ENCODE data around the gene JAKMIP1.

Gene JAKMIP1

DNA sequence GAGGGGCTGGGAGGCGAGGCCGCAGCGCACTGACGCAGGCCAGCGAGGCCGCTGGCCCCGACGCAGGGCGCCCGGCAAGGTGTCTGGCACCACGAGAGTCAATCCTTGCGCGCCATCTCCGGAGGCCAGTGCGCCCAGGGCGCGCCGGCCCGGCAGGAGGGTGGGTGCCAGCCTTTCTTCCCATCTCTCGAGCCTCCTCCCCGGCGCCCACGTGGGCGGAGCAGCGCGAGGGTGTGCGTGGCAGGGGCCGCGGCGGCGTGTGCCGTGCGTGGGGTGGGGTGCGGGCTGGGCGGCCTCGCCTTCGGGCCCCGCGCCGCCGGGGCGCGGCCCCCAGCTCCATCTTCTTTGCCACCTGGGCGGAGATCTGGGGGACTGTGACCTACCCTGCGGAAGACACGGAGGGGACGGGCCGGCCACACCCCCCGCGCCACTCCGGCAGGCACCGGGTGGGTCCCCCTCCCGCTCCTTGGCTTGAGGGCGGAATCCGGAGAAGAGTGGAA, 877 bp downstream of the JAKMIP1 start:
- DNase-seq, result no peak

DNA sequence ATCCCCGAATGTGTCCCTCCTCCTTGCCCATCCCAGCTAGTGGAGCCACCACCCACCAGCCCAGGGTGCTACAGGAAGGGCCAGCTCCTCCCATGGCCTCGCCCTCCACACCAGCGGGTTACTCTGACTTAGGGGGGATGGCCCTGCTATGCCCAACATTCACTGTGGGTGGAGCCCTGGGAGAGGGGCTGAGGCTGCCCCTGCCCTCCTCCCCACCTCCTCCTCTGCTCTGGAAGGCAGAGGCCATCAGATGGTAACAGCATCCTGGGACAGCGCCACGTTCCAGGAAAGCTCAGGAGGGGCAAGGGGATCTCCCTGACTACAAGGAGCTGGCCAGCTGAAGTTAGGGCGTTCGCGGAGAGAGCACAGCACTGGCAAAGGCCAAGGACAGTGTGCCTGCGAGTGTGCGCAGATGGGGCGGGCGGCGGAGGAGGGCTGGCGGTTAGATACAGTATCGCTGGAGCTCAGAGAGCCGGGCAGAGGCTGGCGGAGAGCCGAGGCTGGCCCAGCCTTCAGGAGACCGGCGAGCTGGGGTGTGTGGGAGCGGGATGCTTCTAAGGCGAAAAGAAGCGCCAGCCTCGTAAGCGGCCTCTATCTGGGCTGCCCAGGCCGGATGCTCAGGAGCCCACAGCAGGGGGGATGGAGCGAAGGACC, 1.5 kb downstream of the JAKMIP1 start:
- DNase-seq, result no peak

DNA sequence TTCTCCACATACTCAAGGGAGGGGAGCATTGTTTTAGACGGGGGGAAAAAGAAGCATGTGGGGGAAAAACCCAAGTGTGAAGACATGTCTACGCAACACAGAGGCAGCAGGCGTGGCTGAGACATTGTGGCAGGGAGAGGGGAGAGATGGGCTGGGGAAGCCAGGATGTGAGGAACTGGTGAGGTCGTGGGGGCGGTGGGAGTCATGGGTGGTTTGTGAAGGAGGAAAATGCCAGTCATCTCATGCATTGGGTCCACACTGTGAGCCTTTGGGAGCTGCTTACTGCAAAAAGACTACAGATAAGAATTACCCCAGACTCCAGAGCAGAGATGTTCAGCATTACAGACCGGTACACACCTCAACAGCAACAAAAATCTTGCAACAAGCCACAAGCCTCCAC, 2.1 kb downstream of the JAKMIP1 start:
- DNase-seq, result no peak

DNA sequence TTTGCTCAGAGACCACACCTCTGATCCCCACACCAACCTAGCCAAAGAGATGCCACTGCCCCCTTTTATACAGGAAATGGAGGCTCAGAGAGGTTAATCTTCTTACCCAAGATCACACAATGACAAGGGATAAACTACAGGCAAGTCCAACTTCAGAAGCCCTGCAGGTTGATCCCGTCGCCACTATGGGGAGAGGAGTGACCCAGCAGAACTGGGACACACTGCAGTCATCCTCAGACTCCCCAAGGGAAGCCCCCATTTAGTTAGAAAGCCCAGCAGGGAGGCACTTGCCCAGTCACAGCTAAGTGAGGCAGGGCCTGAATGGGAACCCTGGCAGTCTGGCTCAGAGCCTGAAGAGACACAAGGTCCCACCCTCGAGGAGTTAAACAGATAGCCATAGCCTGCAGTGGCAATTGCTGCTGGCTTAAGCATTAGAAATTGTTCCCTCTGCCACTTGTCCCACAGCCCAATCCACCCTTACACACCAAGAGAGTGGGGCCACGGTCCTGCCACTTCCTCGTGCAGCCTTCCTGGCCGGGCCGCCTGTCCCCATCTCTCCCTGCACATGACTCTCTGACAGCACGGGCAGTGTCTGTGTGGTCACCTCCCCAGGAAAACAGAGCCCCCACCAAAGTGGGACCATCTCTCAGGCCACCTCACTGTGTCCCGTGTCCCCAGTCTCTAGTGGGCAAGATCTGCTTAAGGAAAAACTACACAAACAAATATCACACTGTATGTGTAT, 2.7 kb downstream of the JAKMIP1 start:
- DNase-seq, result no peak

DNA sequence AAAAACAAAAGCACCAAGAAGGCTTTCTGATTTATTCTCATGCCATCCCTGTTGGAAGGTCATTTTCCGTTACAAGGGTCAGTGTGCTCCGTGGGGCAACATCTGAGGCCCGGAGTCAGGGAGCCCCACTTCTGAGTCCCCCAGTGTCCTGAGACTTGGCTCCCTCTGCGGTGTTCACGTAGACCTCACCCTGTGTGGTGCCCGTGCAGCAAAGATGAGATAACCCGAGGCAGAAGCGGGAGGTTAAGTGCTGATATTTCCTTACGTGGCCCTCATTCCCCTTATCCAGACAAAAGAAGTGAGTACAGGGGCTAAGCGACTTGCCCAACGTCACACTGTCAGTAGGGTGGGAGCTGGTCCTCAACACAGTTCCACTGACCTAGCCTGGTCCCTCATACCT, 3.5 kb downstream of the JAKMIP1 start:
- no peak for DNase-seq

DNA sequence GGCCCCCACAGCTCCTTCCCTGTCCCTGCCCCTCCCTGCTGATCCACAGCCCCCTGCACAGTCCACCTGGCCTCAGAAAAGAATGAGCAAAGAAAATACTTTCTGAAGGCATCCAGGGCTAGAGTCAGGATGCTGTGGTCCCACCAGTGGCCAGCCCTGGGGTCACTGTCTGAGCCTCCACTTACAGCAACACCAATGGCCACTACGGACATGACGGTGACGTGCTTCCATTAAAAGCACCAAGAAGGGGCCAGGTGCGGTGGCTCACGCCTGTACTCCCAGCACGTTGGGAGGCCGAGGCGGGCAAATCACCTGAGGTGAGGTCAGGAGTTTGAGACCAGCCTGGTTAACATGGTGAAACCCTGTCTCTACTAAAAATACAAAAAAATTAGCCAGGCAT, 4.0 kb downstream of the JAKMIP1 start:
- DNase-seq, result no peak

DNA sequence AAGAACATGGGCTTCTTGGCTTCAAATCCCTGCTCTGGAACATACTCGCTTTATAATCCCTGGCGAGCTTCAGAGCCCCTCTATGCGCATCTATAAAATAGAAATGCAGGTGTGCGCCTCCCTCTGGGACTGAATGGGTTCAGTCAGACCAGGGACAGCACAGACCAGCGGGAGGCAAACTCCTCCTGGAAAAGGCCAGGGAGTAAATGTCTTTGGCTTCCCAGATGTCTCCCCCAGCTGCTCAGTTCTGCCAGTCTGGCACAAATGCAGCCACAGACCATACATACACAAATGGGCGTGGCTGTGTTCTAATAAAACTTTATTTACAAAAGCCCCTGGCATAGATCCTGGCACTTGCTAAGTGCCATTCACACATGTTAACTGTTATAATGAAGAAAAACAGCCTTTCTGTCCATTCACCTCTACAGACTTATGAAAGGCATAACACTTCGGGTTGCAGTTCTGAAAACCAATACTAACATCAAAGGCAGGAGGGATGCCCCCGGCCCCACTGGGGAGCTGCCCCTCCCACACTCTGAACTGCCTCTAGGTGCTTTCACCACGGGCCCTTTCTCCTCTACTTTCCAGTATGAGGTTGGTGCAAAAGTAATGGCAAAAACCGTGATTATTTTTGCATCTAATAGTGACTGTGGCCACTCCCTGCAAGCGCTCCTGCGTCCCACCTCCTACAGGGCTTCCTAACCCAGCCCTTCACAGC, 4.6 kb downstream of the JAKMIP1 start:
- no peak for DNase-seq

DNA sequence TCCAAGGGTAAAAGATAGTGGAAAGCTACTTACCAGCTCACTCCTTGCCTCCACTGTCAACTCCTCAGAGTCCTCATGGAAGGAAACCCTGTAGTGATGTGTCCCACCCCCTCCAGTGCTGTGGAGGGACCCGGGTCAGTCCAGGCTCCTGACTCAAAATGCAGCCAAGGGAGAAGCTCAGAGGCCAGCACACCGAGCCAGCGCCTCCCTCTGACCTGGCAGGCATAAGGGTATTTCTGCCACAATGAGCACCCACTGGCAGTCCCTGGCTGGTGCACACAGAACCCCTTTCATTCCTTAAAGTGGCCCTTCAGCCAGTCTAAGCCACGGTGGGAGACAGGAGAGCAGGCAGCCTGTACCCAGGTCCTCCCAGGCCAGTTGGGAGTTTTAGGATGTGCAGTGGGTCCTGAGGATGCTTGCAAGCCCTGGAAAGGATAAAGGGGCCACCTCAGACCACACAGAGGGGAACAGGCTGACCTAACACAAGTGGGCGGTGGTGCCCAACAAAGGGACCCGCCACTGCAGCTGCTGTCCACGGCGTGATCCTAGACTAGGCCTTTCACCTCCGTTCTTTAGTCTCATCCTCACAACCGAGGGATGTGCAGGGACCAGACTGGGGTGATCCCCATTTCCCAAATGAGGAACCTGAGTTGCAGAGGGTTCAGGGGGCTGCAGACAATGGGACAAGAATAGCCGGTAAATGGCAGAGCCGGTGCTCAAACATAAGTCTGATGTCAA, 5.7 kb downstream of the JAKMIP1 start:
- no peak for DNase-seq

DNA sequence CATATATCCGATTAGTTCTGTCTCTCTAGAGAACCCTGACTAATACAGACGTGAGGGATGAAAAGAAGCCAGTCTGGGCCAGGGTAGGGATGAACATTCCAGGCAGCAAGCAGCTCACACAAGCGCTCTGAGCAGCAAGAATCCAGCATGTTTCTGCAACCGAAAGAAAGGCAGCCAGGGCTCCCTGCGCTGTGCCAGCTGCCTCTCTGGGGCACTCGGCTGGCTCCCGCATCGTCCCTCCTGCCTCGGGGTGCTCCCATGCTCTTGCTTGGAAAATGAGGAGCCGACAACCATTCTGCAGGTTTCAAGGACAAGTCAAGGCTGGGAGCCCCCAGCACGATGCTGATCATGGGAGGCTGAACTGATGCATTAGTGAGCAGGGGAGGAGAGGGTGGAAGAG, 7.0 kb downstream of the JAKMIP1 start:
- DNase-seq, result no peak

DNA sequence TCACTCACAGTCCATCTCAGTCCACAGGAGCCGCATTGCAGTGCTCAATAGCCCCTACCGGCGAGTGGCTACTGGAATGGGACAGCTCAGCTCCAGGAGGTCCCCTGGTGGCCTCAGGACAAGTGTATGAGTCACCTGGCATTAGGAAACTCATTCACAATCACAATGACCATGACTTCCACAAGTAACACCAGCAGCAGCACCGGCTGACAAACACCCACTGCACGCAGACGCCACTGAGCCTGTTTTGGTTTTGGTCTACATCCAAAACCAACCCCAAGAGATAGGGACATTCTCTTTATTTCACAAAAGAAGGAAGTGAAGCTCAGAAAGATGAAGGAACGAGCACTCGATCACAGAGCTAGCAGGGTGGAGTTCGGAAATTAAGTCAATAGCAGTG, 8.1 kb downstream of the JAKMIP1 start:
- no peak for DNase-seq

DNA sequence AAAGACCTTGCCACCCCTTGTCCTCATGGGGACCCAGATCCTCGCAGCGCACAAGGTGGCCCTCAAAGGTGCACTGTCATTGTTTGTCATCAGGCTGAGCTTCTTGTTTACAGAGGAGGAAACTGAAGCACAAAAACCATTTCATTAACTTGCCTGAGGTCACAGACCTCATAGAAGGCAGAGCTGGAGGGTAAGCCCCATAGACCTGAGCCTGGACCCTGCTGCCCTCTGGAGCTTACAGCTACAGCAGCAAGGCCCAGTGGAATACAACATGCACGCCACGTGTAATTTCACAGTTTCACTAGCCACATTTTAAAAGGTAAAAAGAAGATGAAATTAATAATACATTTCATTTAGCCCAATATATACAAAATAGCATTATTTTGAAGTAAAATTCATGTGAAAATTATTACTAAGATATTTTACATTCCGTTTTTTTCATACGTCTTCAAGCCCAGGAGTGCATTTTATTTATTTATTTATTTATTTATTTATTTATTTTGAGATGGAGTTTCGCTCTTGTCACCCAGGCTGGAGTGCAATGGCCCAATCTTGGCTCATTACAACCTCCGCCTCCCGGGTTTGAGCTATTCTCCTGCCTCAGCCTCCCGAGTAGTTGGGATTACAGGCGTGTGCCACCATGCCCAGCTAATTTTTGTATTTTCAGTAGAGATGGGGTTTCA, 8.8 kb downstream of the JAKMIP1 start:
- no peak for DNase-seq

DNA sequence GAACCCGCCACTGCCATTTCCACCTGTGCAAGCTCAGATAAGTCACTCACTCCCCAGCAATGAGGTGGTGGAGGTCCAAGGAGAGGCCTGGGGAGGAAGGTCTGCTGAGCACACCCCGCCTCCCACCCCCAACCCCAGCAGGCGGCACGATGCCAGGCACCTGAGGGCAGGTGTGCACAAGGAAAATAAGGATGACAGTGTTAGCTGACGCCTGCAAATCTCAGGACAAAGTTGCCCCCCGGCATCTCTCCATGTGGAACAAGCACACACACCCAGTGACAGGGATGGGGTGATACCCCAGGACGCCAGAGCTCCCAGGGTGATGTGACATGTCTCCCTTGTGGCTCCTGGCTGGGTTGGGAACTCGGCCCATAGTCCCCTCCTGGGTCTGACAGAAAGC, 9.9 kb downstream of the JAKMIP1 start:
- DNase-seq, result no peak

DNA sequence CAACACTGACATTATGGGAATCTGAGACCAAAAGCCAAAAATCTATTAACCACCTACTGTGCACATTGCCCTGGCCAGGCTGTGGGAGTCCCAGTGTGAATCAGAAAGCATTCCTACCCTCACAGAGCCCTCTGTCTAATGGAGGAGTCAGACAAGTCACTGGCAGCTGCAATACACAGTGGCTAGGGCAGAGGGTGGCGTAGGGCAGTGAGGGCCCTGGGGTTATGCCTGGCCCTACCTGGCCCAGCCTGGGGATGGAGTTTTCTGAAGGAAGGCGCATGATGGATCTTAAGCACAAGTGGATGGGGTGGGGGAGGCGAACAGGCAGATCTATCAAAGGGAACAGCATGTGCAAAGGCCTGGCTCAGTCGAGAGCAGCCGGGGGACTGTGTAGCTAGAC, 10.8 kb downstream of the JAKMIP1 start:
- DNase-seq, result no peak

DNA sequence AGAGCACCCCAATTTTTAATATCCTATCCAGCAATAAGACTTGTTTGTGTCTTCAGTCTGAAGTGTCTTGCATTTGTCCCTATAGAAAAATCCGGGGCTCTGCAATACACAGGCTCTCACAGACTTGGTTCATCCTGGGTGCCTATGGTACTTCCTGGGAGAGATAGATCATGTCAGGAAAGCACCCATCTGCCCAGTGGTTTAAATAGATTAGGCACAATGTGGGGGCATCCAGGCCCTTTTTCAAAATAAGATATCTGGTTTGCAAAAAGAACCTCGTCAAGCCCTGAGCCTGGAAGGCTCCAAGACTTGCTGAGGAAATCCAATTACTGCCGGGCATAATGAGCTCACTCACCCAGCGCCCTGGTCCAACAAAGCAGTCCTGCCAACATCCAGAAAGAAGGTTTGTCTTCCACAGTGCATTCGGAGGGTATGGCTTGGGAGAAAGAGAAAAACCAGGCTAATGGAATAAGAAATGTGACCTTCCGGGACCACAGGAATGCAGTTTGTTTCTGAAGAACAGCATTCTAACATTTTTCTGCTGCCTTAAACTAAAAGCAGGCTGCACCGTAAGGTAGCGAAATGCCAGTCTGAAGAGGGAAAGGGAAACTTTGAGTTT, 11.6 kb downstream of the JAKMIP1 start:
- DNase-seq, result no peak

DNA sequence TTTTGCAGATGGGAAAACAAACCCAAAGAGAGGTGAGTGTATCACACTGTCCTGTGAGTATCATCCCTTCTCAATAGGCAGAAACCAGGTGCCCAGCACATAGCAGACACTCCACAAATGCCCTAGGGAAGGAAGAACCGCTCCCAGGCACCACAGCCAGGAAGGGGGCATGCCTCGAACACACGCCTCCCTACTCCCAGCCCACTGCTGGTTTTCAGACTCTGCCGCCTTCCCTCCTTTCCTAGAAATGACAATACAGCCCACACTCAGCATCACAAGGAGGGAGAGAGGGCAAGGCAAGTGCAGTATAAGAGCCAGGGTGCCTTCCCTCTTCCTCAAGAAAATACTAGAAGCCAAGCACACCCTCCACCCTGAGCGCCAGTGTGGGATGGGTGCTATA, 16.2 kb downstream of the JAKMIP1 start:
- DNase-seq, result no peak

DNA sequence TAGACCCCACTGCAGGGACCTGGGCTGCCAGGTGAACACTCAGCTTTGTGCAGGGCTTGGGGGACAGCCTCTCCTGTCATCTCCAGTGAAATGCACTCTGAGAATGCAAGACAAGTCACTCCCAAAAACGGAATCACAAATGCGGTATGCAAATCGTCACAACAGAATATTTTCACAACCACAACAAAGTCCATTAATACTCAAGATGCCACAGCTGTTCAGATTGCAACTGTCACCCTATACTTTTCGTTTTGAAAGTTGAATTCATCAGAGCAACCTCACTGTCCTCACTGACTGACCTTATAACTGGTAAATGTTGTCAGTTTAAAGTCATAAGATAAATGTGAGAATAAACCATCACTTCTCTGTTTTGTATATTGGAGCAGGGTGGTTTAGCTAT, 16.6 kb downstream of the JAKMIP1 start:
- DNase-seq, result no peak

DNA sequence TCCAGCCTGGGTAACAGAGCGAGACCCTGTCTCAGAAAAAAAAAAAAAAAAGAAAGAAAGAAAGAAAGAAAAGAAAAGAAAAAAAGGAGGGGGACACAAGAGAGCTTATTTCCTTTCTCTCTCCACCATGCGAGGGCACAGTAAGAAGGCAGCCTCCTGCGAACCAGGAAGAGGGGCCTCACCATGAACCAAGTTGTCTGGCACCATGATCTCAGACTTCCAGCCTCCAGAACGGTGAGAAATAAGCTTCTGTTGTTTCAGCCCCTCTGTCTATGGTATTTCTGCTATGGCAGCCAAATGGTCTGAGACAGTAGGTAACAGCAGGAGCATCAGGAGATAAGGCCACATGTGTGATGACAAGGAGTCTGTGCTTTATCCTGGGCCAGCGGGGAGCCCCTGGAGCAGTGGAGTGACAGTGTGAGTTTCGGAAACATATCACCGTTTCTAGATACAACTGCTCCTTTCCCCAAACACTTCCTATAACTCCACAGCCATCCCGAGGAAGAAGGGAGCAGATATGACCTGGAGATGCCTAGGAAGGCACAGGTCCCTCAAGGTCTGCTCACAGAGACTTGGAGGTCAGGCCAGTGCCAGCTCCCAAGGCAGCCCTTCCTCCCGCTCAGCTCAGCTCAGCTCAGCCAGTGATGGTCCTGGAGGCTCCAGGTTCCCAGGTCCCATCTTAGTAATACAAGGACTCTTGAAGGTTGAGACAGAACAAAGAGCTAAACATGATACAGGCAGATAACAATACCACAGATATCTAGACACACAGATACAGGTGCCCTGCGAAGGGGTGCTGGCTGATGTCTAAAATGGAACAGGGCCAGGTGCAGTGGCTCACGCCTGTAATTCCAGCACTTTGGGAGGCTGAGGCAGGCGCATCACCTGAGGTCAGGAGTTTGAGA, 17.7 kb downstream of the JAKMIP1 start:
- DNase-seq, result no peak

DNA sequence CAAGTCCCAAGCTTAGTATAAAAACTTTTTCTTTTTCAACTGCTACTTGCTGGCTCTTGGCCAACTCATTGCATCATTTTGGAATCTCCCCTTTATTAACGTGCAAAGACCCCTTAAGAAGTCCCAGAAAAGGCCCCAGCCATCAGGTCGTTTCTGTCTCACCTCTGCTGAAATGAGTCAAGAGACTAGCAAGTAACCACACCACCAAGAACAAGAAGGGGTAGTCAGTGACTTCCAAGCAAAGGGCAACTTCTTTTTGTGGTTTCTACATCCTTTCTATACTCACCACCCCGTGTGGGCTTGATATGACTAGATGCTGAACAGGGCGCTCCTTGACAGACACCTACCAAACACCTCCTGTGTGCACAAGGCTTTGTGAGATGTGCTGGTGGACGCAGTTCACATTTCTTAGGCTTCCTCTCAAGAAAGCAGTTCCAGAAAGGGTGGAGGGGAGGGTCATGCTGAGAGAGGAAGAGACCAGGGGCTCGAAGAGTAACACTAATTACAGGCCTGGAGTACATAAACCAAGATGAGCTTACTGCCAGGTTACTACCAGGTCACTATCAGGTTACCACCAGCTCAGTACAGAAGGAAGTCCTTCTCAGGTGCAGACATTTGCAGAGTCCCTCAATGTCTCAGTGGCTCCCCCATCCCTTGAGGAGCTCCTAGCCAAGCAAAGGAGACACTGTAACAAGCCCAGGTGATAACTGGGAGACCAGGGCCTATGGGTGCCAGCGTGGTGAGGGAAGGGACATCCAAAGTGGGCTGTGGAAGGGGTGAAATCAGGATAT, 19.3 kb downstream of the JAKMIP1 start:
- no peak for DNase-seq

DNA sequence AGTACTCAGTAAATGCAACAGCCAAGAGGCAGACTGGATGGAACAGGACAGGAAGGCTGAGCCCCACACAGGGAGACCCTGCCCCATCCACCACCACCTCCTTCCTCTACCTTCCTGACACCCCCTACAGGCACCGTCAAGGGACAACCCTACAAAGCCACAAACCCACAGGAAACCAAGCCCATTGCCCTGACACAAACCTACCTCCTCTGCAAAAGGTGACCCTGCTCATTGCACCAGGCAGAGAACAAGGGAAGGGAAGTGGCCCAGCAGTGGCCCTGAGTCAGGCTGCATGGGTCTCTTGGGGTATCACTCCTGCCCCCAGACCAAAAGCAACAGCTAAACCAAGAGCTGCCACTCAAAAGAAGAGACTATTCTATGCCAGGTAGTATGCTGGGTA, 21.0 kb downstream of the JAKMIP1 start:
- DNase-seq, result no peak

DNA sequence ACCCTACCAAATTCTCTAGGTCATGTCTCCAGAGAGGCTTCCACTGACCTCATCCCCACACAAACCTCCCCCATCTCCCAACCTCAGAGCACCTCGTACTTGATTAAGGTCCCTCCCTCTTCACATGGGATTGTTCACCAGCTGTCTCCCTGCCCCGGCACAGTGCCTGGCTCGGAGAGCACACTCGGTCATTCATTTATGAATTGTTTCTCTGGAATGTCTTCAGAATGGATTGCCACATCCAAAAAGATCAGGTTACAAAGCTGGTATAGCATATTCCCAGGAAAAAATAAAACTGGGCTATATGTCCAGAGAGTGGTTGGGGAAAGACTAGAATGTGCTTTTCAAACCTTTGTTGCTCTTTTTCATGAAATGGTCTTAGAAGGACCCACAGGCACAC, 21.6 kb downstream of the JAKMIP1 start:
- DNase-seq, result no peak

Data from NCI-H1048 (cell line).